Measurements from ENCODE around the gene AGO3. TPM values are rescaled to one million over a fixed set of nuclear protein-coding genes. Genes with fewer than 3 reads are reported as not detected.

AGO3 gene
- total RNA-seq, 1 donor from 2014 or later: 32.7 TPM

GRCh38 chr1:36084497-36085115 lies 153.7 kb downstream of the AGO3 start:
- Mint-ChIP-seq H3K36me3 (ENCODE audit: unreplicated experiment) (no peaks in the 10 kb centered on the region), H3K4me3 (ENCODE audit: unreplicated experiment) (peak overlapping the region; percentile 35), H3K9me3 (ENCODE audit: unreplicated experiment) (peaks cover 3% of the 10 kb centered on the region), H3K27ac (ENCODE audit: unreplicated experiment) (no peak overlapping the region), H3K27me3 (ENCODE audit: unreplicated experiment) (peaks cover 11% of the 10 kb centered on the region), H3K4me1 (ENCODE audit: low read depth, unreplicated experiment) (peaks cover 5% of the 10 kb centered on the region)
- TF ChIP-seq CTCF (IDR thresholded peaks at IDR 0.05; ENCODE audit: partially characterized antibody, unreplicated experiment): no peak
- DNase-seq: no peak

- no peak for TF ChIP-seq CTCF (IDR thresholded peaks at IDR 0.05; ENCODE audit: partially characterized antibody, unreplicated experiment)
- peaks cover 4% of the 10 kb centered on the region for H3K9me3 Mint-ChIP-seq (ENCODE audit: unreplicated experiment)
- H3K27ac Mint-ChIP-seq (ENCODE audit: unreplicated experiment): no peak overlapping the region
- DNase-seq: no peak
- peaks cover 8% of the 10 kb centered on the region for H3K4me1 Mint-ChIP-seq (ENCODE audit: low read depth, unreplicated experiment)
- H3K36me3 Mint-ChIP-seq (ENCODE audit: unreplicated experiment): no peaks in the 10 kb centered on the region
- H3K4me3 Mint-ChIP-seq (ENCODE audit: unreplicated experiment): no peak overlapping the region
- peaks cover 13% of the 10 kb centered on the region for H3K27me3 Mint-ChIP-seq (ENCODE audit: unreplicated experiment)
Measured at GRCh38 chr1:36085126-36085525, 154.2 kb downstream of the AGO3 start.

GRCh38 chr1:36085686-36086526 lies 155.0 kb downstream of the AGO3 start:
- no peaks in the 10 kb centered on the region for H3K36me3 Mint-ChIP-seq (ENCODE audit: unreplicated experiment)
- H3K4me3 Mint-ChIP-seq (ENCODE audit: unreplicated experiment): no peak overlapping the region
- H3K27ac Mint-ChIP-seq (ENCODE audit: unreplicated experiment): no peak overlapping the region
- H3K9me3 Mint-ChIP-seq (ENCODE audit: unreplicated experiment): peaks cover 4% of the 10 kb centered on the region
- H3K27me3 Mint-ChIP-seq (ENCODE audit: unreplicated experiment): peaks cover 13% of the 10 kb centered on the region
- DNase-seq: no peak
- peaks cover 8% of the 10 kb centered on the region for H3K4me1 Mint-ChIP-seq (ENCODE audit: low read depth, unreplicated experiment)
- no peak for TF ChIP-seq CTCF (IDR thresholded peaks at IDR 0.05; ENCODE audit: partially characterized antibody, unreplicated experiment)

GRCh38 chr1:36086529-36087232 lies 155.8 kb downstream of the AGO3 start:
- H3K9me3 Mint-ChIP-seq (ENCODE audit: unreplicated experiment): peaks cover 4% of the 10 kb centered on the region
- TF ChIP-seq CTCF (IDR thresholded peaks at IDR 0.05; ENCODE audit: partially characterized antibody, unreplicated experiment): no peak
- H3K4me3 Mint-ChIP-seq (ENCODE audit: unreplicated experiment): no peak overlapping the region
- peaks cover 13% of the 10 kb centered on the region for H3K27me3 Mint-ChIP-seq (ENCODE audit: unreplicated experiment)
- no peak for DNase-seq
- no peaks in the 10 kb centered on the region for H3K36me3 Mint-ChIP-seq (ENCODE audit: unreplicated experiment)
- no peak overlapping the region for H3K27ac Mint-ChIP-seq (ENCODE audit: unreplicated experiment)
- peaks cover 8% of the 10 kb centered on the region for H3K4me1 Mint-ChIP-seq (ENCODE audit: low read depth, unreplicated experiment)
